GM19324 (cell line): Measurements from ENCODE around the gene TPD52L2.
"Not testable (repeated sequence)": the region's sequence is repeated elsewhere in the genome, so short reads cannot be mapped to it uniquely, and the experiment has no call there.

Experiments used
- ATAC-seq: cut with Tn5 transposase; IDR thresholded peaks from one replicate; pipeline ENCODE4 v1.9.1; 2021; ENCODE audit warnings: mild to moderate bottlenecking, moderate library complexity; ENCODE audit not compliant: unreplicated experiment, low FRiP score

TPD52L2 gene

GRCh38 chr20:63926298-63926697 is 61.2 kb downstream of the TPD52L2 start:
- ATAC-seq: no peak

GRCh38 chr20:63929071-63929470 is 64.0 kb downstream of the TPD52L2 start:
- no peak for ATAC-seq

DNA sequence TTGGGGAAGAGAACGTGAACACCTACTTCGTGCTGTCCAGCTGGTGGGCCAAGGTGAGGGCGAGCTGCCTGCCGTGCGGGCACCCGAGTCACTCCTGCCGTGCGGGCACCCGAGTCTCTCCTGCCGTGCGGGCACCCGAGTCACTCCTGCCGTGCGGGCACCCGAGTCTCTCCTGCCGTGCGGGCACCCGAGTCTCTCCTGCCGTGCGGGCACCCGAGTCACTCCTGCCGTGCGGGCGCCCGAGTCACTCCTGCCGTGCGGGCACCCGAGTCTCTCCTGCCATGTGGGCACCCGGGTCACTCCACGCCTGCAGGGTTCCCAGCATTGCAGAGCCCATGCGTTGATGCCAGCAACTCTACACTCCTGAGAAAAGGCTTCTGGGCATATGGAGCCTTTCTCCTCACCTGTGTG is 64.4 kb downstream of the TPD52L2 start:
- not testable (repeated sequence) for ATAC-seq

DNA sequence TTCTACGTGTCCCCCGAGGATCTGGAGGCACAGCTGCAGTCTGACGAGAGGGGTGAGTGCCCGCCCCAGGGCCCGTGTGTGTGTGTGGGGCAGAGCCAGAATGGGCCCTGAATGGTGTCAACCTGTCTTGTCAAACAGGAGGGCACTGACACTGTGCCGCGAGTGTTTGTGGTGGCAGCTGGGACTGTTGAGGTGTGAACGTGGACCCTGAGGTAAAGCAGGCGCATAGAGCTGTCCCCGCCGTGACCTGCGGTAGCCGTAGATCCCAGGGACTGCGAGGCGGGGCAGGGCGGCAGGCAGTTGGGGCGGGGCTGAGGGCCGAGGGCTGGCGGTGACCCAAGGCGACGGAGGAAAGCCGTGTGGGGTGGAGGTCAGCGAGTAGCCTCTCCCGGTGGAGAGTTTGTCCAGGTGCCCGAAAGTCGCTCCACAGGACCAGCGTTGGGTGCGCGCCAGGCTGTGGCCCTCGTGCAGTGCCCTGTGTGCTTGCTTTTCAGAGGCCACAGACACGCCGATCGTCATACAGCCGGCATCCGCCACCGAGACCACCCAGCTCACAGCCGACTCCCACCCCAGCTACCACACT is 66.0 kb downstream of the TPD52L2 start:
- ATAC-seq: no peak

DNA sequence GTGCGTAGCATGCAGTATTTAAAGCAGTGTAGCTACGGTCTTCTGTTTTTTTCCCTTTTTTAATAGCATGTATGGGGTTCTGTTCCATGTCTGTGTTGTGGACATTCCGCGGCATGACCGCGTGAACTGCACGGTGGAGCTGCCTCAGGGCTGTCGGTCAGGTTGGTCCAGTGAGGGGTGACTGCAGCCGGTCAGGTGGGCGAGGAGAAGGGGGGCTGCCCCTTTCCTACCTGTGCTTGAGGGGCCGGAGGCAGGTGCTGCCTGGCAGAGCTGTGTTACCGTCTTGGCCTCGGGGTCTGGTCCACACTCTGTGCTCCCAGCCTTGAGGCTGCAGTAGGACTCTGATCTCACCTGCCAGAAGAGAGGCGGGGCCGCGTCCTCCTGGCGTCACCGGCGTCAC is 66.7 kb downstream of the TPD52L2 start:
- ATAC-seq: no peak

- no peak for ATAC-seq
These were observed 67.6 kb downstream of the TPD52L2 start for GRCh38 chr20:63932606-63933160.

DNA sequence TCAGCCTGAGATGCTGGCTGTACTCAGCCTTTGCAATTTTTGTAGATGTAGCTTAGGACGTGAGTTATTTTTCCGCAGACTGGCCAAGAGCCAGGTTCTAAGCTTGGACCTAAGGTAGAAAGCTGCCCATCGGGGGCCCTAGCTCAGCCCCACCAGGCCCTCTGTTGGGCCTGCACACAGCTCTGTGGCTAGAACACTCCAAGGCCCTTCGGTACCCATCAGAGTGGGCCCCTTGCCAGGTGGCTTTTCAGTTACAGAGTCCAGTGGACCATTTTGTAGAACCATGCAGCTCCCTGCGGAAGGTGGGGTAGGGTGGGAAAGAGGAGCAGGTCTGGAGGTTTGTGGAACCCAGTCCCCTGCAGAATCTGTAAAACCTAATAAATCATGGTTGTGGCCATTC is 68.6 kb downstream of the TPD52L2 start:
- no peak for ATAC-seq

DNA sequence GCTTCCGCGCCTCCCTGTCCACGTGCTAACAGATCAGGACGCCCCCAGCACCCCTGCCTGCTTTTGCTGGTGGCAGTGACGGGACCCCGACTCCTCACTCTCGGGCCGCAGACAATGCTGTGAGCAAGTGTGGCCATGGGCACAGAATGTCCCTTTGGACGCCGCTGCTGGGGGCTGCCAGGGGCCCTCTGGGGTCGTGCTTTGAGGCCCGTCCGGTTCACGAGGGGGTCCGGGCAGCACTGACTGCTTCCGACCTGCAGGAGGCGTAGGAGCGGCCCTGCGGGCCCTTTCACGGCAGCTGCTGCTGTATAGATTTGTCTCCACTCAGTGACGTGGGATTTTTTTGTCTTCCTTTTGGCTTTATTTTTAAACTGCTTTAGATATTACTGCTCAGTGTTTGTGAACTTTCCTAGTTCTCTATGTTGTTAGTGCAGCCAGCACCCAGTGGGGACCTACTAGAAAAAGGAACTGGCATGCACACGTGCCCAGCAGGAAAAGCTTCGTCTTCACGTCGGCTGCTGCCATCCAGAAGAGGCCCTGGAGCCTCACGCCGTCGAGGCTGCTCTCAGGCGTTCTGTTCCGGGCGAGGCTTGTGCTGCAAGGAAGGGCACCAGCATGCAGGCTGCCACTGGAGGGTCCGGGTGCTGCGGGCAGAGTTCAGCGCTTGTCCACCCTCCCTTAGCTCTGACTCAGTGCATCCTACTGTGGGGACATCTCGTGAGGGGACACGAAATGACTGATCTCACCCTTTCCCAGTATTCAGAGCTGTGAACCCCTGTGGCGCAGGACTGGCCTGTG is 69.4 kb downstream of the TPD52L2 start:
- ATAC-seq: no peak

DNA sequence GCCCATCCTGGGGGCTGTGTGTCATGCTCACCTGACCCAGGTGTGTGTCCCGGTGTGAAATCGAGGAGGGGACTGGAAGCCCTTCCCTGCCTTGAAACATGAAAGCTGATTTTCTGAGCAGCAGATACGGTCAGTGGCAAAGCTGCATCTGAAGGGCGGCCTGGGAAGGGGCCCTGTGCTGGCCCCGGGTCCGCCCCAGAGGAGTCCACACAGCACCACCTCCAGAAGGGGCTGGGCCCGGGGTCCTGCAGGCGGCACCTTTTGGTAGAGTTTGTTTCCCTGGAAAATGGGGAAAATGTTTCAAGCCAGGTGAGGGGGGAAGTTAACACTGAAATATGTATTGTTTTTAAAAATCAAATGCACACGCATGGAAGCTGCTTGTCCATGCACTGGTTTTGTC is 70.4 kb downstream of the TPD52L2 start:
- ATAC-seq: no peak

DNA sequence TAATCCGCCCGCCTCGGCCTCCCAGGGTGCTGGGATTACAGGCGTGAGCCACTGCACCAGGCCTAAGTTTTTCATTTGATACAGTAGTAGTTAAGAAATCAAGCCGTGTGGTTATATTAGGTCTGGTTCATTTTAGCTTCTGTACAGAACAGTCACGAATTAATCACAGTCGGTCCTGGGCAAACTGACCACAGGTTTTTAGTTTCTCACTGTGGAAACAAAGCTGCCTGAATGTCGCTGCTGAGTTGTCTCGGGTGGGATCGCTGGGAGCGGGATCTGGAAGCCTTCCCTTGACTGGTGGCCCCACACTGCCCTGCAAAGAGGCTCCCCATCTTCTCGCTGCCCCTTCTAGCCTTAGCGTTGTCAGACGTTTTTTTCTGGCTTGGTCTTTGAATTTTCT is 72.5 kb downstream of the TPD52L2 start:
- ATAC-seq: no peak

- no peak for ATAC-seq
These were observed 74.2 kb downstream of the TPD52L2 start for GRCh38 chr20:63939061-63939935.

GRCh38 chr20:63940071-63940471 is 75.0 kb downstream of the TPD52L2 start:
- no peak for ATAC-seq

DNA sequence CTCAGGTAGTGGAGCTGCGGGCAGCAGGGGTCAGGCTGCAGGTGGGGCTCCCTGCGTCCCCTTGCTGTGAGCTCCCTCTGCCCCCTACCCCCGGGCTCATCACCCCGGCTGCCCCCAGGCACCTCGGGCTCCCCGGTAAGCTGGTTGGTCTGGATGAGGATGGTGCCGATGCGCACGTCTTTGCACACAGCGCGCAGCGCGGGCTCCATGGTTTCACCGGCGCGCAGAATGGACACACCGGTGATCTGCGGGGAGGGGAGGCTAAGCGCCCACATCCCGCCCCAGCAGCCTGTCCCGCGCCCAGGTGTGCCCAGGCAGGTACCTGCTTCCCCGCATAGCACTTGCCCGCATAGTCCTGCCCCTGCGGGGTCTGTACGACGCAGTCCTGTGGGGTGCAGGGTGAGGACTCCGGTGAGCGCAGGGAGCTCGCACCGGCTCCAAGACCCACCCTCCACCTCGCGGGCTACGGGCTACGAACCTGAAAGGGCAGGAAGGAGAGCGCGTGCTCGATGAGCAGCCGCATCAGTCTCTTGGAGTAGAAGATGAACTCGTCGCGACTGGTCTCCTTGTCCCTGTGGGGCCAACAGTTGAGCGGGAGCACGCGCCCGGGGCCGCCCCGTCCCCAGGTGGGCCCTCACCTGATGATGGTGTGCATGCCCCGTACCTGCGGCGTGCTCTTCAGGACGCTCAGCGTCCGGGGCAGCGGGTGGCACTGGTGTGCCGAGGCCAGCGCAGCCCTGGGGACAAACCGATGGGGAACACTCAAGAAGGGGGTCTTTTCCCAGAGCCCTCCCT is 75.6 kb downstream of the TPD52L2 start:
- no peak for ATAC-seq
